PC-9 (cell line): Measurements from ENCODE around the gene COL23A1.

Experiments
- EZH2 ChIP-seq: fragments of 200-600 bp; sonication (generic); IDR thresholded peaks from 2 replicates; pipeline ENCODE4 v1.8.0; 2017; ENCODE audit warnings: antibody characterized with exemption, low read depth
- TF ChIP-seq, protein P1 (sequence below): fragments of 200-600 bp; sonication (generic); conservative IDR thresholded peaks from 2 replicates; pipeline ENCODE4 v1.6.1; 2017; ENCODE audit warnings: mixed run types, antibody characterized with exemption, mild to moderate bottlenecking, moderate library complexity

DNA sequence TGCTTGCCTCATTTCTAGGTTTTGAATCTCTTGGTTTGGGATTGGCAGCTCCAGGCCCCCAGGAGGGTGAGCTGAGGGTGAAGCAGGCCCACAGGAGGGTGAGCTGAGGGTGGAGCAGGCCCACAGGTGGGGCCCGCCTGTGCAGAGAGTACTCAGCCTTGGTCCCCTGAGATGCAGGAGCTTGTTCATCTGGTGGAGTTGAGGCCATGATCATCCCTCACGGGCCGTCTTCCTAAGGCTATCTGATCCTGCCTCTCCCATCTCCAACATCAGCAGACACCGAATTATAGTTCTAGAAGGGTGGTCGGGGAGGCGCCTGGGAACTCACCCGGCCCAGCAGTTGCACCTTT is 225.9 kb downstream of the COL23A1 start:
- TF ChIP-seq, protein P1, sequence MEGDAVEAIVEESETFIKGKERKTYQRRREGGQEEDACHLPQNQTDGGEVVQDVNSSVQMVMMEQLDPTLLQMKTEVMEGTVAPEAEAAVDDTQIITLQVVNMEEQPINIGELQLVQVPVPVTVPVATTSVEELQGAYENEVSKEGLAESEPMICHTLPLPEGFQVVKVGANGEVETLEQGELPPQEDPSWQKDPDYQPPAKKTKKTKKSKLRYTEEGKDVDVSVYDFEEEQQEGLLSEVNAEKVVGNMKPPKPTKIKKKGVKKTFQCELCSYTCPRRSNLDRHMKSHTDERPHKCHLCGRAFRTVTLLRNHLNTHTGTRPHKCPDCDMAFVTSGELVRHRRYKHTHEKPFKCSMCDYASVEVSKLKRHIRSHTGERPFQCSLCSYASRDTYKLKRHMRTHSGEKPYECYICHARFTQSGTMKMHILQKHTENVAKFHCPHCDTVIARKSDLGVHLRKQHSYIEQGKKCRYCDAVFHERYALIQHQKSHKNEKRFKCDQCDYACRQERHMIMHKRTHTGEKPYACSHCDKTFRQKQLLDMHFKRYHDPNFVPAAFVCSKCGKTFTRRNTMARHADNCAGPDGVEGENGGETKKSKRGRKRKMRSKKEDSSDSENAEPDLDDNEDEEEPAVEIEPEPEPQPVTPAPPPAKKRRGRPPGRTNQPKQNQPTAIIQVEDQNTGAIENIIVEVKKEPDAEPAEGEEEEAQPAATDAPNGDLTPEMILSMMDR = no peak
- TF ChIP-seq EZH2 = no peak
